Measurements from ENCODE around the gene PLB1.
A peak's percentile ranks its signal among the peaks of the same experiment; 100 is the strongest.

PLB1 gene, protein sequence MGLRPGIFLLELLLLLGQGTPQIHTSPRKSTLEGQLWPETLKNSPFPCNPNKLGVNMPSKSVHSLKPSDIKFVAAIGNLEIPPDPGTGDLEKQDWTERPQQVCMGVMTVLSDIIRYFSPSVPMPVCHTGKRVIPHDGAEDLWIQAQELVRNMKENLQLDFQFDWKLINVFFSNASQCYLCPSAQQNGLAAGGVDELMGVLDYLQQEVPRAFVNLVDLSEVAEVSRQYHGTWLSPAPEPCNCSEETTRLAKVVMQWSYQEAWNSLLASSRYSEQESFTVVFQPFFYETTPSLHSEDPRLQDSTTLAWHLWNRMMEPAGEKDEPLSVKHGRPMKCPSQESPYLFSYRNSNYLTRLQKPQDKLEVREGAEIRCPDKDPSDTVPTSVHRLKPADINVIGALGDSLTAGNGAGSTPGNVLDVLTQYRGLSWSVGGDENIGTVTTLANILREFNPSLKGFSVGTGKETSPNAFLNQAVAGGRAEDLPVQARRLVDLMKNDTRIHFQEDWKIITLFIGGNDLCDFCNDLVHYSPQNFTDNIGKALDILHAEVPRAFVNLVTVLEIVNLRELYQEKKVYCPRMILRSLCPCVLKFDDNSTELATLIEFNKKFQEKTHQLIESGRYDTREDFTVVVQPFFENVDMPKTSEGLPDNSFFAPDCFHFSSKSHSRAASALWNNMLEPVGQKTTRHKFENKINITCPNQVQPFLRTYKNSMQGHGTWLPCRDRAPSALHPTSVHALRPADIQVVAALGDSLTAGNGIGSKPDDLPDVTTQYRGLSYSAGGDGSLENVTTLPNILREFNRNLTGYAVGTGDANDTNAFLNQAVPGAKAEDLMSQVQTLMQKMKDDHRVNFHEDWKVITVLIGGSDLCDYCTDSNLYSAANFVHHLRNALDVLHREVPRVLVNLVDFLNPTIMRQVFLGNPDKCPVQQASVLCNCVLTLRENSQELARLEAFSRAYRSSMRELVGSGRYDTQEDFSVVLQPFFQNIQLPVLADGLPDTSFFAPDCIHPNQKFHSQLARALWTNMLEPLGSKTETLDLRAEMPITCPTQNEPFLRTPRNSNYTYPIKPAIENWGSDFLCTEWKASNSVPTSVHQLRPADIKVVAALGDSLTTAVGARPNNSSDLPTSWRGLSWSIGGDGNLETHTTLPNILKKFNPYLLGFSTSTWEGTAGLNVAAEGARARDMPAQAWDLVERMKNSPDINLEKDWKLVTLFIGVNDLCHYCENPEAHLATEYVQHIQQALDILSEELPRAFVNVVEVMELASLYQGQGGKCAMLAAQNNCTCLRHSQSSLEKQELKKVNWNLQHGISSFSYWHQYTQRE (N-terminal part only)

GRCh38 chr2:28495551-28496250 lies at the start of gene PLB1:
PLB1 (plus strand) TSS chr2:28496060; CDS start chr2:28496115, 55 bp downstream.
- no peak for DNase-seq

DNA sequence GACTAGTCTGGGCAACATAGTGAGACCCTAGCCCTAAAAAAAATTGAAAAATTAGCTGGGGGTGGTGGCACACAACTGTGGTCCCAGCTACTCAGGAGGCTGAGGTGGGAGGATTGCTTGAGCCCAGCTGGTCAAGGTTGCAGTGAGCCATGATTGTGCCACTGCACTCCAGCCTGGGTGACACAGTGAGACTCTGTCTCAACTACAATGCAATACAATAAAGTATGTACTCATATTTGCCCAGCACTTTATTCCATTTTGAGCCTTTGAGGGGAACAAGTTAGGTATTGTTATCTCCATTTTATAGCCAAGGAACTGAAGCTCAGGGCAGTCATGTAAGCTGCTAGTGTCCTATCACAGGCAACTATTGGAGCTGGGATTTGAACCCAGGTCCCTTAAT lies 49.3 kb upstream of the PLB1 start:
- peak in 1 of 2 donors; percentile 53 for DNase-seq

DNA sequence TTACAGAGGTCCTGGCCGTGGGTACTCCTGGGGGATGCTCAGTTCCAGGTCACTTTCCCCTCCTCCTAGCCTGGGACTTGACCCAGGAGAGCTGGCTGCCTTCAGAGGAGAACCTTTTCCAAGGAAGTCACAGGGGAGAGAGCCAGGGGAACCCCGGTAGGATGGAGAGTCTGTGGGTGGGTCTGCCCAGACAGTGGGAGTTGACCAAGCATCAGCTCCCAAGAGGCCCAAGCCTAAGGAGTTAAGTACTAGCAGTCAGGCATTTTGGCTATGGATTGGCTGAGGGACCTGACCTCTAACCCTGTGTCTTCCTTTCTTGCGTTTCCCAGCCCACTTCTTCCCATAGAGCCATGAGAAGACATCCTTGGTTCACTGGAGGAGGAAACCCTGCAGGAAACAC lies 48.8 kb upstream of the PLB1 start:
- peak in 1 of 2 donors; percentile 71 for DNase-seq

- DNase-seq = peak; percentile 94 to 98
Measured at GRCh38 chr2:28447943-28448792, 47.7 kb upstream of the PLB1 start.

GRCh38 chr2:28448793-28449100 lies 47.1 kb upstream of the PLB1 start:
- DNase-seq = no peak

DNA sequence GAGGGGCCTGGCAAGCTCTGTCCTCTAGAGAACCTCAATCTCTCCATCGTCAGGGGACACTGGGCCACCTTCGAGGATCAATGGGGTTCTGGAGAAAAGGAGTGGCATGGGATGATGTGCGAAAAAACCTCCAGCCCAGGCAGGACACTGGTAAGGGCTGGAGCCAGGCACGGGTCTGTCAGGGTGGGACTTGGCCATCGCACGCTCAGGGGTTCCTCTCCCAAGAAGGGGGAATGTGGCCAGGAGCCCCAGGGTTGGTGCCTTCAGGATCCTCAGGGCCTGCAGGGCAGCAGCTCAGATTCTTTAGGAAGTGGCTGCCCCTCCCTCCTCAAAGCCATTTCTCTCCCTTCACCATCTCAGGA lies 46.8 kb upstream of the PLB1 start:
- DNase-seq = no peak

- peak; percentile 63 to 74 for DNase-seq
Measured at GRCh38 chr2:28449488-28450395, 46.1 kb upstream of the PLB1 start.

GRCh38 chr2:28450901-28451565 lies 44.8 kb upstream of the PLB1 start:
- DNase-seq = no peak

DNA sequence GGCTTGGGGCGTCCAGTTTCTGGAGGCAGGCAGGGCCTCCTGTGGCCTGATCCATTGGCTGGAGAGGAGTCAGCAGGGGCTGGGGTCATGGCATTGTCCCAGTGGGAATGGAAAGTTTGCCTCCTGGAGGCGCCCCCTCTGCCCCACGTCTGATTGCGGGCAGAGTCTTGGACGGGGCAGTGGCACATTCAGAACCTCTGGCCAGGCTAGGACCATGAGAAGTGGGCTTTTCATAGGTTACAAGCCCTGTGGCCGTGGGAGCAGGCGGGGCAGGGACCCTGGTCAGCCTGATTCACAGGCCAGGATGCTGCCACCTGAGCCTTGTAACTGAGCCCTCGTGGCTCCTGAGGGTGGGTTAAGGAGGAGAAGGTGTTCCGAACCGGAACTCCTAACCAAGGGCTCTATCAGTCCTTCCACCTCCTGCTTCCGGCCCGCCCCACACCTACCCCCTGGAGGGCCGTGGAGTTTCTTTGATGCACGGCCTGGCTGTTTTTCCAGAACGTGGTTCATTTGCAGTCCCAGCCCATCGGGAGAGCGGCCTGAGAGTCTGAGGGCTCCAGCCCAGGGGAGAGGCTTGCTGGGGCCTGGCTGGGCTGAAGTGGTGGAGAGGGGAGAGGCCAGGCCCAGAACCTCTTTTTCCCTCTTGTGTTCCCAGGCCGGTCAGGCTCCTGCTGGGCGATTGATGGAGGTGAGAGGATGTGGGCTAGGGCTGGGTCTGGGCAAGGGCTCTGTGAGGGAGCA lies 43.9 kb upstream of the PLB1 start:
- no peak for DNase-seq

- DNase-seq = peak in 1 of 2 donors; percentile 94
Measured at GRCh38 chr2:28452534-28453081, 43.3 kb upstream of the PLB1 start.

- DNase-seq = no peak
Measured at GRCh38 chr2:28453396-28453795, 42.5 kb upstream of the PLB1 start.

GRCh38 chr2:28454016-28454930 lies 41.6 kb upstream of the PLB1 start:
- DNase-seq = no peak

DNA sequence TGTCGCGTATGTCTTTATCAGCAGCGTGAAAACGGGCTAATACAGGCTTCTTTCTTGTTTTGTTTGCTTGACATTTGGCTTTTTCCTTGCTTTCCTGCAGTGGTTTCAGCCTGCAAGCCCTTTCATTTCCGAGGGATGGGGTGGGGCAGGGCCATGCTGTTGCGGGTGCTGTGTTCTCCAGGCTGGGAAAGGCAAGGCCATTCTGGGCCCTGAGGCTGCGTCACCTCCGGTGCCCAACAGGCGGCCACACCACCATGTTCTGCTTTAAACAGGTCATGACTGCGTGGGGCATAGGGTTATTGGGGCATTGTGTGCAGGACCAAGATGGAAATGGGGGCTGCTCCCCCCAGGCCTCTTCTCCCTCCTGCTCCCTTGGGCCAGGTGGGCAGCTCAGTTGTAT lies 38.6 kb upstream of the PLB1 start:
- DNase-seq = no peak

DNA sequence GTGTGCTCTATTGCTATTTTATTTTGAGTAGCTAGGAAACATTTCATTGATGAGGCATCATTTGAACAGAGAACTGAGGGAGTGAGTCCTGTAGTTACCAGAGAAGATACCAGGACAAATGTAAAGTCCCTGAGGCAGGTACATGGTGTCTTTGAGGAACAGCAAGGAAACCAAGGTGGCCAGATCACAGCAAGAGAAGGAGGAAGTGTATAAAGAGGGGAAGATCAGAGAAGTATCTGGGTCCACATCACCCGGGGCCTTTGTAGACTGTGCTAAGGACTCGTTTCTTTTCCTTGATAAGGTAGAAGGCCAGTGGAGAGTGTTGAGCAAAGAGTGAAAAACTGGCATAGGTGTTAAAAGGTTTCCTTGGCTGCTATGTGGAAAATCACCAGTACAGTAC lies 34.8 kb upstream of the PLB1 start:
- DNase-seq = no peak

- no peak for DNase-seq
Measured at GRCh38 chr2:28462122-28462521, 33.7 kb upstream of the PLB1 start.

- no peak for DNase-seq
Measured at GRCh38 chr2:28463211-28463816, 32.5 kb upstream of the PLB1 start.

DNA sequence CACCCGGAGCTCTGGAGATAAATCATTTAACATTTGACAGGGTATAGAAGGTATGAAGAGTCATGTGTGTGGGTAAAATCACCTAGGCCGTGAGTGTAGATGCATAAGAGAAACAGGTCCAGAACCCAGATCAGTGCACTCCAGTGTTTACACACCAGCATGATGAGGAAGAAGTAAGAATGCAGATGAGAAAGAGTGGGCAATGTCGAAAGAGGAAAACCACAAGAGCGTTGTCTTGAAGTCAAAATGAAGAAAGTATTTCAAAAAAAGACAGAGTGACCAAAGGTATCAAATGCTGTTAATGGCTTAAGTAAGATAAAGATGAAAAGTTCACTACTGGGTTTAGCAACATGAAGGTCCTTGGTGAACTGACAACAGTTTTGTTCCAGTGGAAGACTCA lies 32.0 kb upstream of the PLB1 start:
- peak; percentile 64 to 67 for DNase-seq

Data from inflammatory macrophage treated with lipopolysaccharide for 1 hour (primary cell).